ENCODE results near the gene RAP1GDS1. TPM values are rescaled to one million over a fixed set of nuclear protein-coding genes. Genes with fewer than 3 reads are reported as not detected.

Gene RAP1GDS1
- polyA plus RNA-seq, 1 donor (not counting 4 experiments of a cell fraction or from before 2014, with no cell fraction given), result 58.1 TPM

DNA sequence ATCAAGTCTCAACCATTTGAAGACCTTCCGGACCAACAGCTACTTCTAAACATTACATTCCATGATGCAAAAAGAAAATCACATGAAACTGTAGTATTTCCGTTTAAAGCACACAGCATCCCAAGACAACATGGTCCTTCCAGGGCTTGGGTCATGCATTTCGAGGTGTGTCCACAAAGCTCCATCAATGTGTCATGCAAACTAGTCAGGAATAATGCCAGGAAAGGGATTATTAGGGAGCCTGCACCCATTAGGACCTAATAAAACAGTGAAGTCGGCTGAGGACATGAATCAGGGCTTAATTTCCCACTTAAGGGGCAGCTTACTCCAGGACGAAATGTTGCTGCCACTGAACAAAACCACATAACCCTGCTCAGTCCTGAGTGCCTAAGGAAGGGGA, 219.4 kb downstream of the RAP1GDS1 start:
- Histone ChIP-seq H4K20me1 (ENCODE audit: control insufficient read depth, extremely low read depth, insufficient read depth, low read length) (no peaks in the 10 kb centered on the region), H3K4me2 (ENCODE audit: control insufficient read depth, extremely low read depth, insufficient read depth, low read depth, low read length) (peak overlapping the region; percentile 63), H3K79me2 (ENCODE audit: control insufficient read depth, insufficient read depth, low read length) (peaks cover 24% of the 10 kb centered on the region), H3K36me3 (ENCODE audit: control insufficient read depth in 2 of 2, extremely low read depth in 1 of 2, insufficient read depth in 2 of 2, low read length in 2 of 2) (peaks cover 6 to 19% of the 10 kb centered on the region in 2 experiments), H3K4me3 (ENCODE audit: control insufficient read depth in 2 of 3, extremely low read depth in 1 of 3, insufficient read depth in 2 of 3, low read depth in 1 of 3, low read length in 3 of 3) (no peak overlapping the region), H3K4me1 (ENCODE audit: control insufficient read depth, extremely low read depth, insufficient read depth, low read length) (peaks cover 60% of the 10 kb centered on the region), H3K9ac (ENCODE audit: control insufficient read depth, extremely low read depth, insufficient read depth, low read length) (no peak overlapping the region), H2AFZ (ENCODE audit: control insufficient read depth, low read length) (no peak overlapping the region), H3K9me3 (ENCODE audit: control insufficient read depth, low read depth, low read length) (no peaks in the 10 kb centered on the region), H3K27ac (ENCODE audit: control insufficient read depth, insufficient read depth, low read length) (peak overlapping the region; percentile 65), H3K9me1 (ENCODE audit: control insufficient read depth, extremely low read depth, insufficient read depth, low read length) (no peaks in the 10 kb centered on the region), H3K27me3 (ENCODE audit: control insufficient read depth, extremely low read depth, insufficient read depth, low read length) (no peaks in the 10 kb centered on the region)
- FAIRE-seq, result no peak
- TF ChIP-seq, protein P1, sequence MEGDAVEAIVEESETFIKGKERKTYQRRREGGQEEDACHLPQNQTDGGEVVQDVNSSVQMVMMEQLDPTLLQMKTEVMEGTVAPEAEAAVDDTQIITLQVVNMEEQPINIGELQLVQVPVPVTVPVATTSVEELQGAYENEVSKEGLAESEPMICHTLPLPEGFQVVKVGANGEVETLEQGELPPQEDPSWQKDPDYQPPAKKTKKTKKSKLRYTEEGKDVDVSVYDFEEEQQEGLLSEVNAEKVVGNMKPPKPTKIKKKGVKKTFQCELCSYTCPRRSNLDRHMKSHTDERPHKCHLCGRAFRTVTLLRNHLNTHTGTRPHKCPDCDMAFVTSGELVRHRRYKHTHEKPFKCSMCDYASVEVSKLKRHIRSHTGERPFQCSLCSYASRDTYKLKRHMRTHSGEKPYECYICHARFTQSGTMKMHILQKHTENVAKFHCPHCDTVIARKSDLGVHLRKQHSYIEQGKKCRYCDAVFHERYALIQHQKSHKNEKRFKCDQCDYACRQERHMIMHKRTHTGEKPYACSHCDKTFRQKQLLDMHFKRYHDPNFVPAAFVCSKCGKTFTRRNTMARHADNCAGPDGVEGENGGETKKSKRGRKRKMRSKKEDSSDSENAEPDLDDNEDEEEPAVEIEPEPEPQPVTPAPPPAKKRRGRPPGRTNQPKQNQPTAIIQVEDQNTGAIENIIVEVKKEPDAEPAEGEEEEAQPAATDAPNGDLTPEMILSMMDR (optimal IDR thresholded peaks at IDR 0.05 in 1 of 3, IDR thresholded peaks at IDR 0.05 in 1 of 3, conservative IDR thresholded peaks at IDR 0.05 in 1 of 3; ENCODE audit: extremely low read depth in 1 of 3, insufficient read depth in 2 of 3, low read length in 3 of 3), result no peak
- TF ChIP-seq EZH2 (IDR thresholded peaks at IDR 0.05; ENCODE audit: low read length), result no peak
- dilution Hi-C loops (cut with MboI; ENCODE audit: extremely low pct_ligation_motif_present, low sequenced_read_pairs), result no loop called here
- no peak for DNase-seq (ENCODE audit: low read depth, low spot score)

DNA sequence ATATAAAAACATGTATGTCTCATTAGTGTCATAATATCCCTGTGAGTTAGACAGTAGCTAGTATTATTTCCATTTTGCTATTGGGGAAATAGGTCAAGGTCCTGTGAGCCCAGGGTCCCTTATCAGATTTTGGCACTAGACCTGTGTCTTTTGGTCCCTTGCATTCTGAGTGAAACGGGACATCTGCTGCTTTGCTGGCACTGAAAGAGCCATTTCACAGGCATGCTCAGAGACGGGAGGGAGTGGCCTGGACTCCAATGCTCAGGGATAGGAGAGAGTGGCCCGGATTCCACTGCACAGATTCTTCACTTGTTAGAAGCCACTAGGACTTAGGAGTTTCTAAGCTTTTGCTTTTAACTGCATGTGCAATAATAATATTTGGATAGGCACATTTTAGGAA, 220.0 kb downstream of the RAP1GDS1 start:
- DNase-seq (ENCODE audit: low read depth, low spot score), result no peak
- no peaks in the 10 kb centered on the region for H3K27me3 ChIP-seq (ENCODE audit: control insufficient read depth, extremely low read depth, insufficient read depth, low read length)
- no peaks in the 10 kb centered on the region for H3K9me3 ChIP-seq (ENCODE audit: control insufficient read depth, low read depth, low read length)
- no peak overlapping the region for H3K4me3 ChIP-seq (ENCODE audit: control insufficient read depth in 2 of 3, extremely low read depth in 1 of 3, insufficient read depth in 2 of 3, low read depth in 1 of 3, low read length in 3 of 3)
- peaks cover 24% of the 10 kb centered on the region for H3K79me2 ChIP-seq (ENCODE audit: control insufficient read depth, insufficient read depth, low read length)
- peaks cover 6 to 17% of the 10 kb centered on the region in 2 experiments for H3K36me3 ChIP-seq (ENCODE audit: control insufficient read depth in 2 of 2, extremely low read depth in 1 of 2, insufficient read depth in 2 of 2, low read length in 2 of 2)
- H3K9me1 ChIP-seq (ENCODE audit: control insufficient read depth, extremely low read depth, insufficient read depth, low read length), result no peaks in the 10 kb centered on the region
- peak overlapping the region; percentile 25 for H3K4me2 ChIP-seq (ENCODE audit: control insufficient read depth, extremely low read depth, insufficient read depth, low read depth, low read length)
- peak overlapping the region; percentile 65 for H3K27ac ChIP-seq (ENCODE audit: control insufficient read depth, insufficient read depth, low read length)
- H3K9ac ChIP-seq (ENCODE audit: control insufficient read depth, extremely low read depth, insufficient read depth, low read length), result no peak overlapping the region
- peaks cover 60% of the 10 kb centered on the region for H3K4me1 ChIP-seq (ENCODE audit: control insufficient read depth, extremely low read depth, insufficient read depth, low read length)
- no peaks in the 10 kb centered on the region for H4K20me1 ChIP-seq (ENCODE audit: control insufficient read depth, extremely low read depth, insufficient read depth, low read length)
- FAIRE-seq, result peak; percentile 66
- no peak overlapping the region for H2AFZ ChIP-seq (ENCODE audit: control insufficient read depth, low read length)
- TF ChIP-seq, protein P1 (optimal IDR thresholded peaks at IDR 0.05 in 1 of 3, IDR thresholded peaks at IDR 0.05 in 1 of 3, conservative IDR thresholded peaks at IDR 0.05 in 1 of 3; ENCODE audit: extremely low read depth in 1 of 3, insufficient read depth in 2 of 3, low read length in 3 of 3), result no peak
- no peak for TF ChIP-seq EZH2 (IDR thresholded peaks at IDR 0.05; ENCODE audit: low read length)
- dilution Hi-C loops (cut with MboI; ENCODE audit: extremely low pct_ligation_motif_present, low sequenced_read_pairs), result no loop called here
